Stimulated activated CD4-positive, alpha-beta T cell treated with anti-CD3 and anti-CD28 coated beads, Interleukin-1b, Interleukin-23, amount 100 ng/mL, for 24 hours (primary cell): ENCODE measurements around the gene MOAP1.
"Not testable (repeated sequence)": the region's sequence is repeated elsewhere in the genome, so short reads cannot be mapped to it uniquely, and the experiment has no call there.

Source experiments
- DNase-seq, 4 experiments: peaks; one replicate each; pipeline ENCODE4 v3.0.0-alpha.2; 2020; ENCODE audit warnings: low read depth in 4 of 4, low spot score in 1 of 4

MOAP1 gene

GRCh38 chr14:93150227-93151208, 34.2 kb downstream of the MOAP1 start:
- no peak for DNase-seq

- DNase-seq = no peak
Measured at GRCh38 chr14:93148979-93149378, 35.7 kb downstream of the MOAP1 start.

GRCh38 chr14:93146119-93146518, 38.6 kb downstream of the MOAP1 start:
- no peak for DNase-seq

DNA sequence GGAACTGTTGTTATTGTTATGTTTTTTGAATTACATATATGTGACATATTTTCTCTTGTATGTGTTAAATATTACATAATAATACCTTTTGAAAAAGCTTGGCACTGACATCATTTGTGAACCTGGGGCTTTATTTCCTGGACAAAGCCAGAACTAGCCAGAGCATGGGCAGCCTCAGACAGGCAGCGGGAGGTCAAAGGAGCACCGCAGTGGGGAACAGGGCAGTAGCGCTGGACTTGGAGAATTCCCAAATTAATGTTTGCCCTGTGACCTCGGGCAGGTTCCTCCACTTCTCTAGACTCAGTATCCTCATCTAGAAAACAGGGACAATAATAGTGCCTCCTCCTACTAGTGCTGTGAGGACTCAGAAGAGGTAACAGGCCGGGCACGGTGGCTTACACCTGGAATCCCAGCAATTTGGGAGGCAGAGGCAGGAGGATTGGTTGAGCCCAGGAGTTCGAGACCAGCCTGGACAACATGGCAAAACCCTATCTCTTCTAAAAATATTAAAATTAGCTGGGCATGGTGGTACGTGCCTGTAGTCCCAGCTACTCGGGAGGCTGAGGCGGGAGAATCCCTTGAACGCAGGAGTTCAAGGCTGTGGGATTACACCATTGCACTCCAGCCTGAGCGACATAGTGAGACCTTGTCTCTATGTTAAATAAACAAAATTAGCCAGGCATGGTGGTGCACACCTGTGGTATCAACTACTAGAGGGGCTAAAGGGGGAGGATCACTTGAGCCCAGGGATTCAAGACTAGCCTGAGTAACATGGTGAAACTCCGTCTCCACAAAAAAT, 41.6 kb downstream of the MOAP1 start:
- DNase-seq = no peak

GRCh38 chr14:93137864-93138263, 46.8 kb downstream of the MOAP1 start:
- DNase-seq = no peak

DNA sequence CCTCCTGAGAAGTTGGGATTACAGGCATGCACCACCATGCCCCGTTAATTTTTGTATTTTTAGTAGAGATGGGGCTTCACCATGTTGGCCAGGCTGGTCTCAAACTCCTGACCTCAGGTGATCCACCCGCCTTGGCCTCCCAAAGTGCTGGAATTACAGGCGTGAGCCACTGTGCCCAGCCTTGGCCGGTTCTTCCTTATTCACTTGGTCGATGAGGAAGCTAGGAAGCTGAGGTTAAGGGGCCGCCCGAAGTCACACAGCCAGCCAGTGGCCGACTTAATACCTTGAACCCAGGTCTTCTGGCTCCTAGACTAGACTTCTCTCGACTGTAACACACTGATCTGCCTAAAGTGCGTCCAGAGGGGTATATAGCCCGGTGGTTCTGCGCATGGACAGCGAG, 48.2 kb downstream of the MOAP1 start:
- not testable (repeated sequence) for DNase-seq

- no peak for DNase-seq
Measured at GRCh38 chr14:93136009-93136408, 48.7 kb downstream of the MOAP1 start.

GRCh38 chr14:93135399-93135798, 49.3 kb downstream of the MOAP1 start:
- no peak for DNase-seq

DNA sequence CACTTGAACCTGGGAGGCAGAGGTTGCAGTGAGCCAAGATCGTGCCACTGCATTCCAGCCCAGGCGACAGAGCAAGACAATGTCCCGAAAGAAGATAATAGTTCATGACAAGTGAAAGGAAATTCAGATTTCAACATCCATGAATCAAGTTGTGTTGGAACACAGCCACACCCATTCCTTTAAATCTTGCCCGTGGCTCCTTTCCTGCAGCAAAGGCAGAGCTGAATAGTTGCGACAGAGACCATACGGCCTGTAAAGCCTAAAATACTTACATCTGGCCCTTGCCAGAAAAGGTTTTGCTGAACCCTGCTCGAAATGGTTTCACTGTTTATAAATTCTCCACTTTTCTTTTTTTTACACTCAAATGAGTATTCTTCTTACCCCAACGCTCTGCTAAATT, 51.2 kb downstream of the MOAP1 start:
- no peak for DNase-seq

GRCh38 chr14:93132472-93133065, 52.1 kb downstream of the MOAP1 start:
- no peak for DNase-seq
